Naive thymus-derived CD4-positive, alpha-beta T cell (primary cell): ENCODE results near the gene TMEM269. TPM values are rescaled to one million over a fixed set of nuclear protein-coding genes. Genes with fewer than 3 reads are reported as not detected.

Experiments used
- ATAC-seq: fragments of 150-1000 bp; cut with Tn5 transposase; 2 replicates; pipeline ENCODE4 v1.10.0; 2021; ENCODE audit warnings: mild to moderate bottlenecking, moderate library complexity
- CTCF ChIA-PET: fragments of 350-600 bp; sonication (Branson Sonifier 250); formaldehyde crosslinking; loops from one replicate; lab custom pipeline; 2021; ENCODE audit warnings: antibody characterized with exemption; lab: Charles Lee
- POLR2A ChIA-PET: fragments of 350-600 bp; sonication (Branson Sonifier 250); formaldehyde crosslinking; loops from one replicate; lab custom pipeline; 2021; ENCODE audit warnings: antibody characterized with exemption, inconsistent platforms; lab: Charles Lee
- DNase-seq, 9 donors: peaks; one replicate each; pipeline versions ENCODE4 v3.0.0 to v3.0.0-alpha.2; 2020 to 2022; ENCODE audit warnings: mixed read lengths in 1 of 9
- H3K27ac ChIP-seq: one replicate; pipeline ENCODE4 v1.7.0; 2013; ENCODE audit warnings: mild to moderate bottlenecking, low read depth, low read length, moderate library complexity
- H3K27me3 ChIP-seq, 2 donors: one replicate each; pipeline ENCODE4 v1.7.0; 2013; ENCODE audit warnings: low read length in 2 of 2, mild to moderate bottlenecking in 2 of 2, moderate library complexity in 2 of 2; ENCODE audit not compliant: control insufficient read depth in 2 of 2, insufficient read depth in 2 of 2
- H3K36me3 ChIP-seq, 3 experiments: 1 replicate in 2 of 3; 2 replicates in 1 of 3; pipeline ENCODE4 v1.7.0; 2013; ENCODE audit warnings: low read length in 3 of 3, mild to moderate bottlenecking in 3 of 3, moderate library complexity in 1 of 3; ENCODE audit not compliant: insufficient read depth in 3 of 3, control insufficient read depth in 2 of 3
- H3K4me1 ChIP-seq, 2 donors: one replicate each; pipeline ENCODE4 v1.7.0; 2013; ENCODE audit warnings: low read length in 2 of 2, mild to moderate bottlenecking in 2 of 2, moderate library complexity in 1 of 2; ENCODE audit not compliant: control insufficient read depth in 2 of 2, insufficient read depth in 2 of 2
- H3K4me3 ChIP-seq: 2 replicates; pipeline ENCODE4 v1.7.0; 2013; ENCODE audit warnings: mild to moderate bottlenecking, low read length
- H3K9me3 ChIP-seq, 3 experiments: 1 replicate in 2 of 3; 2 replicates in 1 of 3; pipeline ENCODE4 v1.7.0; 2013; ENCODE audit warnings: low read length in 3 of 3; ENCODE audit not compliant: control insufficient read depth in 2 of 3
- H3K27ac Mint-ChIP-seq, 9 donors: one replicate each; pipeline ENCODE4 v1.8.0; 2020 to 2022; ENCODE audit warnings: mixed read lengths in 9 of 9, mild to moderate bottlenecking in 8 of 9, moderate library complexity in 5 of 9, inconsistent platforms in 2 of 9
- H3K27me3 Mint-ChIP-seq, 5 donors: one replicate each; pipeline ENCODE4 v1.8.0; 2021 to 2022; ENCODE audit warnings: mixed read lengths in 5 of 5, mild to moderate bottlenecking in 1 of 5
- H3K36me3 Mint-ChIP-seq, 5 donors: one replicate each; pipeline ENCODE4 v1.8.0; 2020 to 2022; ENCODE audit warnings: mixed read lengths in 5 of 5, mild to moderate bottlenecking in 3 of 5, inconsistent platforms in 1 of 5
- H3K4me1 Mint-ChIP-seq, 7 donors: one replicate each; pipeline ENCODE4 v1.8.0; 2020 to 2022; ENCODE audit warnings: mixed read lengths in 7 of 7, mild to moderate bottlenecking in 3 of 7, inconsistent platforms in 1 of 7
- H3K4me3 Mint-ChIP-seq, 10 donors: one replicate each; pipeline ENCODE4 v1.8.0; 2020 to 2022; ENCODE audit warnings: mild to moderate bottlenecking in 10 of 10, mixed read lengths in 10 of 10, moderate library complexity in 6 of 10, inconsistent platforms in 2 of 10
- H3K9me3 Mint-ChIP-seq, 11 donors: one replicate each; pipeline ENCODE4 v1.8.0; 2020 to 2022; ENCODE audit warnings: mixed read lengths in 11 of 11, mild to moderate bottlenecking in 4 of 11, inconsistent platforms in 1 of 11, moderate library complexity in 1 of 11
- intact Hi-C, 2 donors: fragments of 100-400 bp; cut with micrococcal nuclease; formaldehyde crosslinking; loops; one replicate each; pipeline ENCODE4 v1.15.1; 2023
- polyA plus RNA-seq, 2 donors: library from polyadenylated mRNA; unstranded; fragments of 300-500 nt; fragmentation: Illumina TruSeq; gene quantifications; one replicate each; pipeline ENCODE4 v1.2.3, GENCODE V29; 2021
- total RNA-seq, 6 experiments: library from RNA in 5 of 6; stranded (reverse) in 5 of 6; gene quantifications; 1 replicate in 5 of 6; 2 replicates in 1 of 6; pipeline ENCODE4 v1.2.3 and lab custom pipeline; 2021 to 2026

TMEM269 gene
- total and polyA plus RNA-seq, 7 experiments from 2014 or later: 0.19 to 2.0 (median 0.35) TPM; not detected in 2

DNA sequence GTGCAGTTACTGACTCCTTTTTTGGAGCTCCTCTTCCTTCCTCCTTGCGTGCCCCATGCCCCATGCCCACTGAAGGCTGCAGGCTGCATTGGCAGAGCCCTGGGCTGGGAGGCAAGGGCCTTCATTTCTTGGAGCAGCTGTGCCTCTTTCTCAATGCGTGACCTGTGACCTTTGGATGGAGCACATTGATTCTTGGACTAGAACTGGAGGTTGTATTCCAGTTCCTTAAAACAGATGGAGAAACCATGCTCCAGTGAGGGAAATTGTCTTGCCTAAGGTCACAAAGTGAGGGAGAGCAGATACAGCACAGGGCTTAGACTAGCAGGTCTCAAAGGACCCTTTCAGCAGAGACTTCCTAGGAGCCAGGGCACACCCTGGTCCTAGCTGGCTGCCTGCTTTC is 9.0 kb downstream of the TMEM269 start:
- intact Hi-C loops: no loop called here
- H3K36me3 ChIP-seq: no peaks in the 10 kb centered on the region
- no peak overlapping the region for H3K27ac ChIP-seq
- Mint-ChIP-seq H3K4me1 (no peaks in the 10 kb centered on the region), H3K9me3 (no peaks in the 10 kb centered on the region), H3K36me3 (no peaks in the 10 kb centered on the region), H3K27me3 (peaks cover 0 to 13% (median 0%) of the 10 kb centered on the region in 5 donors), H3K4me3 (no peak overlapping the region), H3K27ac (no peak overlapping the region)
- CTCF ChIA-PET: interaction anchor here (0.6 kb wide), 1 partner anchor 25 kb away, joined by 5 read pairs; no protein-coding TSS in a partner anchor
- H3K27me3 ChIP-seq: no peaks in the 10 kb centered on the region
- H3K9me3 ChIP-seq: no peaks in the 10 kb centered on the region
- H3K4me1 ChIP-seq: no peaks in the 10 kb centered on the region
- ATAC-seq: no peak
- DNase-seq: no peak
- H3K4me3 ChIP-seq: no peak overlapping the region
- POLR2A ChIA-PET: no interaction called here

GRCh38 chr1:42797414-42797813 is 12.6 kb downstream of the TMEM269 start:
- Histone ChIP-seq H3K4me3 (no peak overlapping the region), H3K36me3 (no peaks in the 10 kb centered on the region), H3K9me3 (no peaks in the 10 kb centered on the region), H3K27me3 (no peaks in the 10 kb centered on the region), H3K4me1 (no peaks in the 10 kb centered on the region), H3K27ac (no peak overlapping the region)
- no peak for ATAC-seq
- Mint-ChIP-seq H3K9me3 (no peaks in the 10 kb centered on the region), H3K27me3 (peaks cover 0 to 16% (median 0%) of the 10 kb centered on the region in 5 donors), H3K27ac (no peak overlapping the region), H3K4me3 (no peak overlapping the region), H3K4me1 (no peaks in the 10 kb centered on the region), H3K36me3 (peaks cover 0 to 4% (median 0%) of the 10 kb centered on the region in 5 donors)
- ChIA-PET CTCF (no interaction called here), POLR2A (no interaction called here)
- DNase-seq: no peak
- intact Hi-C loops: no loop called here

DNA sequence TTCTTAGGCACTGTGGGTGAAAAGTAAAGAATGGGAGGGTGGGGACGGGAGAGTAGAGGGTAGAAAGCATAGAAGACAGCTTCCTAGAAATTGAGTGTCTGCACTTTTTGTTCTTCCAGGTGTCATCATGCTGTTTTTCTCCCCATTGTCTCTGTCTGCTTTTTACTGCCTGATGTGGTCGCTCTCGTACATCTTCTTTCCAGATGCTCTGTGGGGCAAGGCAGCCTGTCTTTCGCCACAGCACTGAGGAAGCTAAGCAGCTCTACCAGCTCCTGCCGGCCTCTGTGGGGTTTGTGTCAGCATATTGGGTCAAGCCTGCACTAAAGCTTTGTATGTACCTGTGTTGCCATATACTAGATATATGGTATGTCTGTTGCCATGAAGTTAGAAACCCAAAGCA is 13.2 kb downstream of the TMEM269 start:
- CTCF ChIA-PET: no interaction called here
- intact Hi-C loops: no loop called here
- no peaks in the 10 kb centered on the region for H3K36me3 ChIP-seq
- H3K27me3 Mint-ChIP-seq: peaks cover 0 to 16% (median 0%) of the 10 kb centered on the region in 5 donors
- H3K27ac Mint-ChIP-seq: peak overlapping the region in 1 of 9 donors; percentile 43
- H3K9me3 ChIP-seq: no peaks in the 10 kb centered on the region
- POLR2A ChIA-PET: no interaction called here
- peaks cover 0 to 4% (median 0%) of the 10 kb centered on the region in 5 donors for H3K36me3 Mint-ChIP-seq
- no peak overlapping the region for H3K27ac ChIP-seq
- no peaks in the 10 kb centered on the region for H3K27me3 ChIP-seq
- ATAC-seq (no peak), DNase-seq (no peak)
- H3K4me3 ChIP-seq: no peak overlapping the region
- H3K9me3 Mint-ChIP-seq: no peaks in the 10 kb centered on the region
- no peak overlapping the region for H3K4me3 Mint-ChIP-seq
- no peaks in the 10 kb centered on the region for H3K4me1 Mint-ChIP-seq
- H3K4me1 ChIP-seq: no peaks in the 10 kb centered on the region

- POLR2A ChIA-PET: no interaction called here
Observed at GRCh38 chr1:42801832-42802473, 17.2 kb downstream of the TMEM269 start.

GRCh38 chr1:42806171-42806570 is 21.4 kb downstream of the TMEM269 start:
- no peak overlapping the region for H3K27ac ChIP-seq
- peaks cover 0 to 4% of the 10 kb centered on the region in 2 donors for H3K4me1 ChIP-seq
- CTCF ChIA-PET: no interaction called here
- no peaks in the 10 kb centered on the region for H3K9me3 ChIP-seq
- no peak overlapping the region for H3K4me3 ChIP-seq
- H3K27me3 ChIP-seq: no peaks in the 10 kb centered on the region
- DNase-seq (no peak), ATAC-seq (no peak)
- Mint-ChIP-seq H3K4me3 (no peak overlapping the region), H3K27ac (peak overlapping the region in 3 of 9 donors; percentile 49 to 75 (median 68)), H3K27me3 (peaks cover 0 to 3% (median 0%) of the 10 kb centered on the region in 5 donors), H3K9me3 (peaks cover 0 to 5% (median 0%) of the 10 kb centered on the region in 11 donors), H3K4me1 (peaks cover 5 to 16% (median 12%) of the 10 kb centered on the region in 7 donors), H3K36me3 (peaks cover 4 to 30% (median 11%) of the 10 kb centered on the region in 5 donors)
- H3K36me3 ChIP-seq: peaks cover 0 to 7% (median 0%) of the 10 kb centered on the region in 3 experiments
- intact Hi-C loops: no loop called here
- POLR2A ChIA-PET: interaction anchor here (0.7 kb wide), 1 partner anchor 10 kb away, joined by 3 read pairs; no protein-coding TSS in a partner anchor

More at GRCh38 chr1:42801832-42802473, 17.2 kb downstream of the TMEM269 start:
- H3K36me3 Mint-ChIP-seq: peaks cover 4 to 24% (median 11%) of the 10 kb centered on the region in 5 donors
- peaks cover 0 to 5% (median 4%) of the 10 kb centered on the region in 7 donors for H3K4me1 Mint-ChIP-seq
- Histone ChIP-seq H3K9me3 (no peaks in the 10 kb centered on the region), H3K4me3 (no peak overlapping the region), H3K27me3 (no peaks in the 10 kb centered on the region), H3K4me1 (no peaks in the 10 kb centered on the region), H3K36me3 (peaks cover 0 to 7% (median 0%) of the 10 kb centered on the region in 3 experiments), H3K27ac (no peak overlapping the region)
- no peak overlapping the region for H3K27ac Mint-ChIP-seq
- peaks cover 0 to 7% (median 0%) of the 10 kb centered on the region in 5 donors for H3K27me3 Mint-ChIP-seq
- intact Hi-C loops: no loop called here
- CTCF ChIA-PET: no interaction called here
- H3K9me3 Mint-ChIP-seq: peaks cover 0 to 5% (median 0%) of the 10 kb centered on the region in 11 donors
- no peak overlapping the region for H3K4me3 Mint-ChIP-seq
- ATAC-seq (no peak), DNase-seq (no peak)

DNA sequence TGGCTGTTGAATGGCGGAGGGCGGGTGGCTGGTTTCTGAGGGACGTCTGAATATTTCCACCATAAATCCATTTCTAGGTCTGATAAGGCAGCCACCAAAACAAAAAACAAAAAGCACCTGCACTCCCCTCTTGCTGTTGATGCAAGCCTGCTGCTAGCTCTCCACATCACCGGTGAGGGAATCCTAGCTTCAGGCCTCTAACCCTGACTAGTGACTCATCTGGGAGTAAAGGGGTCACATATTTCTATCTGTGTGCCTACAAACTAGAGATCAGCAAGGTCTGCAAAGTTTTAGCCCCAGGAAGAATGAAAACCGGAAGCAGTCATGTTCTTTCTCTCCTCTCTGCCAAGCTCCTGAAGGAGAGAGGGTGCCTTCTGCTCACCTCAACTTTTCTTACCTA is 21.8 kb downstream of the TMEM269 start:
- H3K27ac Mint-ChIP-seq: peak overlapping the region in 4 of 9 donors; percentile 9 to 75 (median 58)
- H3K9me3 Mint-ChIP-seq: peaks cover 0 to 5% (median 0%) of the 10 kb centered on the region in 11 donors
- Histone ChIP-seq H3K4me1 (peaks cover 0 to 4% of the 10 kb centered on the region in 2 donors), H3K27ac (no peak overlapping the region), H3K36me3 (peaks cover 0 to 7% (median 0%) of the 10 kb centered on the region in 3 experiments), H3K27me3 (no peaks in the 10 kb centered on the region), H3K4me3 (no peak overlapping the region), H3K9me3 (no peaks in the 10 kb centered on the region)
- POLR2A ChIA-PET: interaction anchor here (1.3 kb wide), 1 partner anchor 10 kb away, joined by 4 read pairs; no protein-coding TSS in a partner anchor
- peaks cover 4 to 33% (median 14%) of the 10 kb centered on the region in 5 donors for H3K36me3 Mint-ChIP-seq
- DNase-seq (no peak), ATAC-seq (no peak)
- H3K4me3 Mint-ChIP-seq: no peak overlapping the region
- peaks cover 0 to 3% (median 0%) of the 10 kb centered on the region in 5 donors for H3K27me3 Mint-ChIP-seq
- peaks cover 5 to 17% (median 13%) of the 10 kb centered on the region in 7 donors for H3K4me1 Mint-ChIP-seq
- CTCF ChIA-PET: interaction anchor here (0.7 kb wide), 1 partner anchor 10 kb away, joined by 3 read pairs; no protein-coding TSS in a partner anchor
- intact Hi-C loops: no loop called here
